Fibroblast of lung (primary cell): Measurements from ENCODE around the gene ACER3. TPM values are rescaled to one million over a fixed set of nuclear protein-coding genes. Genes with fewer than 3 reads are reported as not detected.

Experiments used
- DNase-seq, 2 donors: peaks; one replicate each; pipeline versions ENCODE4 v3.0.0 to v3.0.0-alpha.2; 2010; ENCODE audit warnings: low read depth in 2 of 2
- H2AFZ ChIP-seq: 2 replicates; pipeline ENCODE4 v1.5.1; 2012; ENCODE audit warnings: low read length, control low read depth, inconsistent platforms
- H3K27ac ChIP-seq: 2 replicates; pipeline ENCODE4 v1.5.1; 2011; ENCODE audit warnings: low read length, control low read depth; ENCODE audit not compliant: insufficient read depth
- H3K27me3 ChIP-seq: 2 replicates; pipeline ENCODE4 v1.5.1; 2011; ENCODE audit warnings: mild to moderate bottlenecking, low read length; ENCODE audit not compliant: control insufficient read depth, insufficient read depth
- H3K36me3 ChIP-seq: 2 replicates; pipeline ENCODE4 v1.5.1; 2011; ENCODE audit warnings: low read length; ENCODE audit not compliant: control insufficient read depth, insufficient read depth
- H3K4me1 ChIP-seq: 2 replicates; pipeline ENCODE4 v1.5.1; 2011; ENCODE audit warnings: low read length; ENCODE audit not compliant: control insufficient read depth, insufficient read depth; ENCODE audit errors: extremely low read depth
- H3K4me2 ChIP-seq: 2 replicates; pipeline ENCODE4 v1.5.1; 2011; ENCODE audit warnings: low read length, control low read depth; ENCODE audit not compliant: insufficient read depth; ENCODE audit errors: extremely low read depth
- H3K4me3 ChIP-seq, 4 experiments: fragments of 200-600 bp in 1 of 4; sonication (generic) in 1 of 4; replicated peaks in 1 of 4; 2 replicates each; pipeline ENCODE4 v1.5.1; 2011 to 2016; ENCODE audit warnings: low read length in 4 of 4, low read depth in 3 of 4, mild to moderate bottlenecking in 3 of 4, control low read depth in 2 of 4, inconsistent platforms in 1 of 4, mixed read lengths in 1 of 4; ENCODE audit not compliant: insufficient read depth in 1 of 4; ENCODE audit errors: control extremely low read depth in 1 of 4
- H3K79me2 ChIP-seq: 2 replicates; pipeline ENCODE4 v1.5.1; 2012; ENCODE audit warnings: mild to moderate bottlenecking, low read length, inconsistent platforms; ENCODE audit not compliant: control insufficient read depth, insufficient read depth
- H3K9ac ChIP-seq: 2 replicates; pipeline ENCODE4 v1.5.1; 2011; ENCODE audit warnings: mild to moderate bottlenecking, low read length, control low read depth; ENCODE audit not compliant: insufficient read depth
- H3K9me3 ChIP-seq: 2 replicates; pipeline ENCODE4 v1.5.1; 2012; ENCODE audit warnings: low read depth, low read length; ENCODE audit not compliant: control insufficient read depth, insufficient read depth
- H4K20me1 ChIP-seq: 2 replicates; pipeline ENCODE4 v1.5.1; 2011; ENCODE audit warnings: low read length; ENCODE audit not compliant: control insufficient read depth, insufficient read depth; ENCODE audit errors: extremely low read depth
- EZH2 ChIP-seq: IDR thresholded peaks from 2 replicates; pipeline ENCODE4 v1.5.1; 2012; ENCODE audit warnings: low read length, control low read depth, mild to moderate bottlenecking; ENCODE audit errors: missing control alignments
- polyA plus RNA-seq, 2 donors: library from polyadenylated mRNA; depleted of rRNA in 1 of 2; stranded (reverse) in 1 of 2; unstranded in 1 of 2; fragments of >200 nt; gene quantifications; 2 replicates each; pipeline ENCODE4 v1.2.1, GENCODE V29; 2011 to 2012; ENCODE audit warnings: missing spikeins in 1 of 2
- total RNA-seq: library from RNA; depleted of rRNA; stranded (reverse); fragments of >200 nt; gene quantifications from 2 replicates; pipeline ENCODE4 v1.2.1, GENCODE V29; 2014
- TF ChIP-seq, protein P1 (sequence below), 2 donors: IDR thresholded peaks in 1 of 2; conservative IDR thresholded peaks in 1 of 2; 1 replicate in 1 of 2; 2 replicates in 1 of 2; pipeline ENCODE4 v1.5.1; 2011 to 2012; ENCODE audit warnings: low read length in 2 of 2, control low read depth in 1 of 2, inconsistent platforms in 1 of 2, low read depth in 1 of 2, mild to moderate bottlenecking in 1 of 2

The ACER3 gene
- total and polyA plus RNA-seq, 2 donors (not counting 1 experiment from before 2014, with no cell fraction given): 6.1 to 22.3 TPM

GRCh38 chr11:76888989-76889388 is 28.3 kb downstream of the ACER3 start:
- Histone ChIP-seq H3K36me3 (no peaks in the 10 kb centered on the region), H3K27me3 (no peaks in the 10 kb centered on the region), H3K4me2 (no peak overlapping the region), H3K9ac (no peak overlapping the region), H3K79me2 (no peaks in the 10 kb centered on the region), H3K27ac (no peak overlapping the region), H3K9me3 (no peaks in the 10 kb centered on the region), H2AFZ (no peak overlapping the region), H3K4me3 (no peak overlapping the region), H3K4me1 (no peaks in the 10 kb centered on the region), H4K20me1 (no peaks in the 10 kb centered on the region)
- TF ChIP-seq, protein P1, sequence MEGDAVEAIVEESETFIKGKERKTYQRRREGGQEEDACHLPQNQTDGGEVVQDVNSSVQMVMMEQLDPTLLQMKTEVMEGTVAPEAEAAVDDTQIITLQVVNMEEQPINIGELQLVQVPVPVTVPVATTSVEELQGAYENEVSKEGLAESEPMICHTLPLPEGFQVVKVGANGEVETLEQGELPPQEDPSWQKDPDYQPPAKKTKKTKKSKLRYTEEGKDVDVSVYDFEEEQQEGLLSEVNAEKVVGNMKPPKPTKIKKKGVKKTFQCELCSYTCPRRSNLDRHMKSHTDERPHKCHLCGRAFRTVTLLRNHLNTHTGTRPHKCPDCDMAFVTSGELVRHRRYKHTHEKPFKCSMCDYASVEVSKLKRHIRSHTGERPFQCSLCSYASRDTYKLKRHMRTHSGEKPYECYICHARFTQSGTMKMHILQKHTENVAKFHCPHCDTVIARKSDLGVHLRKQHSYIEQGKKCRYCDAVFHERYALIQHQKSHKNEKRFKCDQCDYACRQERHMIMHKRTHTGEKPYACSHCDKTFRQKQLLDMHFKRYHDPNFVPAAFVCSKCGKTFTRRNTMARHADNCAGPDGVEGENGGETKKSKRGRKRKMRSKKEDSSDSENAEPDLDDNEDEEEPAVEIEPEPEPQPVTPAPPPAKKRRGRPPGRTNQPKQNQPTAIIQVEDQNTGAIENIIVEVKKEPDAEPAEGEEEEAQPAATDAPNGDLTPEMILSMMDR (conservative IDR thresholded peaks at IDR 0.05 in 1 of 2, IDR thresholded peaks at IDR 0.05 in 1 of 2; ENCODE audit: low read depth in 1 of 2, low read length in 2 of 2): no peak
- TF ChIP-seq EZH2: no peak
- DNase-seq: peak in 1 of 2 donors; percentile 71

- Histone ChIP-seq H3K4me3 (no peak overlapping the region), H3K9ac (no peak overlapping the region), H3K27ac (no peak overlapping the region), H3K27me3 (no peaks in the 10 kb centered on the region), H4K20me1 (no peaks in the 10 kb centered on the region), H3K4me2 (no peak overlapping the region), H3K9me3 (no peaks in the 10 kb centered on the region), H2AFZ (no peak overlapping the region), H3K4me1 (no peaks in the 10 kb centered on the region), H3K79me2 (no peaks in the 10 kb centered on the region), H3K36me3 (no peaks in the 10 kb centered on the region)
- TF ChIP-seq, protein P1 (conservative IDR thresholded peaks at IDR 0.05 in 1 of 2, IDR thresholded peaks at IDR 0.05 in 1 of 2; ENCODE audit: low read depth in 1 of 2, low read length in 2 of 2): no peak
- TF ChIP-seq EZH2: no peak
- DNase-seq: peak in 1 of 2 donors; percentile 11
Observed at GRCh38 chr11:76889411-76889975, 28.8 kb downstream of the ACER3 start.

DNA sequence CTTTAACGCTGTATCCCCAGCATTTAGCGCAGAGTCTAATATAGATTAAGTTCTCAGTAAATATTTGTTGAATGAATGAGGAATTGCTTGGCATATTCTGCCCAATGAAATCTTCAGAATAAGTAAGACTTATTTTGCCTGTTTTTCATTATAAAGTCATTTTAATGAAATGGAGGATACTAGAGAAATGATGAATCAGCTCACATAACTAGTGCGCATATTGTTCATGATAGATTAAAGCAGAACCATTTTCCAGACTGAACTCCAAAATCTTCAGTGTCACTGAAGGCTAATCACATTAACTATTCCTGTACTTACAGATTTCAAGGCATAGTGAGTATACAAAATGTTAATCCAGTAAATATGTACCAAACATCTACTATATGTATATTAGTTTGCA is 29.6 kb downstream of the ACER3 start:
- H2AFZ ChIP-seq: no peak overlapping the region
- no peak overlapping the region for H3K4me3 ChIP-seq
- no peaks in the 10 kb centered on the region for H3K79me2 ChIP-seq
- H3K9me3 ChIP-seq: no peaks in the 10 kb centered on the region
- no peaks in the 10 kb centered on the region for H3K4me1 ChIP-seq
- H3K36me3 ChIP-seq: no peaks in the 10 kb centered on the region
- no peak overlapping the region for H3K4me2 ChIP-seq
- H3K27me3 ChIP-seq: no peaks in the 10 kb centered on the region
- no peak overlapping the region for H3K27ac ChIP-seq
- H4K20me1 ChIP-seq: no peaks in the 10 kb centered on the region
- TF ChIP-seq, protein P1 (conservative IDR thresholded peaks at IDR 0.05 in 1 of 2, IDR thresholded peaks at IDR 0.05 in 1 of 2; ENCODE audit: low read depth in 1 of 2, low read length in 2 of 2): no peak
- TF ChIP-seq EZH2: no peak
- no peak for DNase-seq
- no peak overlapping the region for H3K9ac ChIP-seq
